ENCODE measurements around the gene ELMO1. TPM values are rescaled to one million over a fixed set of nuclear protein-coding genes. Genes with fewer than 3 reads are reported as not detected.

ELMO1 gene
- total RNA-seq = 100 to 1,000 TPM in 1 of 8 experiments, 10 to 100 TPM in 6, 1 to 10 TPM in 1; 4.2 to 121 (median 40.0) TPM

GRCh38 chr7:37448636-37449361 lies at the start of gene ELMO1:
Gene ELMO1 (minus strand): TSS chr7:37448864. CDS start chr7:37342690, 106,174 bp downstream.
- peak within 1 kb of the TSS; percentile 48 to 70 for H3K27ac ChIP-seq
- WGBS, 10 experiments = 0 to 10% (median 0%) methylated on average over 1 to 14 of the region's 56 CpGs; no CpG with 5 or more reads in 1 of the 10 experiments
- in situ Hi-C loops (cut with MboI; ENCODE audit: low pct_unique_long_range_greater_than_20kb in 2 of 9, low sequenced_read_pairs in 9 of 9, unreplicated experiment in 9 of 9) = loop anchor here in 3 of 9 experiments (25.0 kb wide), 2 partner anchors 211 to 389 kb away; partner anchors contain the start of gene NME8 (in 1 of the 3)
- H3K4me1 ChIP-seq (replicated peaks in 1 of 2) = peaks cover 13 to 14% of the 10 kb centered on the region in 2 donors
- ATAC-seq (replicated peaks in 6 of 8) = peak; percentile 79 to 91 (median 88)
- H3K4me3 ChIP-seq = peak within 1 kb of the TSS; percentile 69 to 92 (median 72)

- no peak overlapping the region for H3K4me3 ChIP-seq
- ATAC-seq (replicated peaks in 6 of 8) = no peak
- H3K4me1 ChIP-seq (replicated peaks in 1 of 2) = no peaks in the 10 kb centered on the region
- H3K27ac ChIP-seq = no peak overlapping the region
- WGBS, 10 experiments = 23 to 93% (median 62%) methylated on average over 2 to 6 of the region's 6 CpGs; no CpG with 5 or more reads in 2 of the 10 experiments
- in situ Hi-C loops (cut with MboI; ENCODE audit: low pct_unique_long_range_greater_than_20kb in 2 of 9, low sequenced_read_pairs in 9 of 9, unreplicated experiment in 9 of 9) = no loop called here
These were observed 48.9 kb upstream of the ELMO1 start for GRCh38 chr7:37497576-37497975.

- ATAC-seq (replicated peaks in 6 of 8) = peak in 1 of 8 experiments; percentile 22
- Histone ChIP-seq H3K4me3 (no peak overlapping the region), H3K27ac (no peak overlapping the region), H3K4me1 (replicated peaks in 1 of 2) (no peaks in the 10 kb centered on the region)
- WGBS, 10 experiments = 17 to 100% (median 61%) methylated on average over 1 to 4 of the region's 4 CpGs
- in situ Hi-C loops (cut with MboI; ENCODE audit: low pct_unique_long_range_greater_than_20kb in 2 of 9, low sequenced_read_pairs in 9 of 9, unreplicated experiment in 9 of 9) = no loop called here
These were observed 47.0 kb upstream of the ELMO1 start for GRCh38 chr7:37495574-37496184.

GRCh38 chr7:37494926-37495325 lies 46.3 kb upstream of the ELMO1 start:
- in situ Hi-C loops (cut with MboI; ENCODE audit: low pct_unique_long_range_greater_than_20kb in 2 of 9, low sequenced_read_pairs in 9 of 9, unreplicated experiment in 9 of 9) = no loop called here
- no peak overlapping the region for H3K27ac ChIP-seq
- no peak overlapping the region for H3K4me3 ChIP-seq
- WGBS, 10 experiments = 0 to 83% (median 27%) methylated on average over 1 to 2 of the region's 2 CpGs; no CpG with 5 or more reads in 4 of the 10 experiments
- ATAC-seq (replicated peaks in 6 of 8) = no peak
- no peaks in the 10 kb centered on the region for H3K4me1 ChIP-seq (replicated peaks in 1 of 2)

- WGBS, 10 experiments = 60 to 100% (median 90%) methylated on average over 1 to 13 of the region's 13 CpGs; no CpG with 5 or more reads in 1 of the 10 experiments
- ATAC-seq (replicated peaks in 6 of 8) = no peak
- Histone ChIP-seq H3K4me1 (replicated peaks in 1 of 2) (no peaks in the 10 kb centered on the region), H3K4me3 (no peak overlapping the region), H3K27ac (no peak overlapping the region)
- in situ Hi-C loops (cut with MboI; ENCODE audit: low pct_unique_long_range_greater_than_20kb in 2 of 9, low sequenced_read_pairs in 9 of 9, unreplicated experiment in 9 of 9) = no loop called here
These were observed 45.1 kb upstream of the ELMO1 start for GRCh38 chr7:37493810-37494209.

GRCh38 chr7:37493123-37493522 lies 44.5 kb upstream of the ELMO1 start:
- peak in 1 of 8 experiments; percentile 46 for ATAC-seq (replicated peaks in 6 of 8)
- 0 to 100% (median 67%) methylated on average over 1 to 3 of the region's 3 CpGs; no CpG with 5 or more reads in 3 of the 10 experiments for WGBS, 10 experiments
- H3K27ac ChIP-seq = no peak overlapping the region
- H3K4me1 ChIP-seq (replicated peaks in 1 of 2) = no peaks in the 10 kb centered on the region
- no peak overlapping the region for H3K4me3 ChIP-seq
- in situ Hi-C loops (cut with MboI; ENCODE audit: low pct_unique_long_range_greater_than_20kb in 2 of 9, low sequenced_read_pairs in 9 of 9, unreplicated experiment in 9 of 9) = no loop called here

GRCh38 chr7:37491919-37492694 lies 43.4 kb upstream of the ELMO1 start:
- in situ Hi-C loops (cut with MboI; ENCODE audit: low pct_unique_long_range_greater_than_20kb in 2 of 9, low sequenced_read_pairs in 9 of 9, unreplicated experiment in 9 of 9) = no loop called here
- Histone ChIP-seq H3K27ac (no peak overlapping the region), H3K4me1 (replicated peaks in 1 of 2) (no peaks in the 10 kb centered on the region), H3K4me3 (peak overlapping the region in 1 of 5 donors; percentile 22)
- WGBS, 10 experiments = 54 to 100% (median 96%) methylated on average over 2 to 16 of the region's 36 CpGs; no CpG with 5 or more reads in 1 of the 10 experiments
- peak in 2 of 8 experiments; percentile 34 to 91 for ATAC-seq (replicated peaks in 6 of 8)

- in situ Hi-C loops (cut with MboI; ENCODE audit: low pct_unique_long_range_greater_than_20kb in 2 of 9, low sequenced_read_pairs in 9 of 9, unreplicated experiment in 9 of 9) = no loop called here
- WGBS, 10 experiments = 0 to 88% (median 50%) methylated on average over 1 of the region's 1 CpG; no CpG with 5 or more reads in 2 of the 10 experiments
- H3K27ac ChIP-seq = no peak overlapping the region
- H3K4me1 ChIP-seq (replicated peaks in 1 of 2) = peaks cover 4 to 7% of the 10 kb centered on the region in 2 donors
- no peak overlapping the region for H3K4me3 ChIP-seq
- no peak for ATAC-seq (replicated peaks in 6 of 8)
These were observed 41.0 kb upstream of the ELMO1 start for GRCh38 chr7:37489703-37490102.

GRCh38 chr7:37488163-37488764 lies 39.6 kb upstream of the ELMO1 start:
- Histone ChIP-seq H3K4me3 (no peak overlapping the region), H3K27ac (no peak overlapping the region), H3K4me1 (replicated peaks in 1 of 2) (peaks cover 18 to 20% of the 10 kb centered on the region in 2 donors)
- no peak for ATAC-seq (replicated peaks in 6 of 8)
- in situ Hi-C loops (cut with MboI; ENCODE audit: low pct_unique_long_range_greater_than_20kb in 2 of 9, low sequenced_read_pairs in 9 of 9, unreplicated experiment in 9 of 9) = no loop called here
- 56 to 100% (median 90%) methylated on average over 1 to 3 of the region's 3 CpGs; no CpG with 5 or more reads in 2 of the 10 experiments for WGBS, 10 experiments

GRCh38 chr7:37484426-37485073 lies 35.9 kb upstream of the ELMO1 start:
- peak in 5 of 8 experiments; percentile 29 to 79 (median 66) for ATAC-seq (replicated peaks in 6 of 8)
- peaks cover 23 to 27% of the 10 kb centered on the region in 2 donors for H3K4me1 ChIP-seq (replicated peaks in 1 of 2)
- in situ Hi-C loops (cut with MboI; ENCODE audit: low pct_unique_long_range_greater_than_20kb in 2 of 9, low sequenced_read_pairs in 9 of 9, unreplicated experiment in 9 of 9) = no loop called here
- WGBS, 10 experiments = 13 to 89% (median 37%) methylated on average over 1 to 5 of the region's 6 CpGs; no CpG with 5 or more reads in 2 of the 10 experiments
- peak overlapping the region in 1 of 2 donors; percentile 20 for H3K27ac ChIP-seq
- H3K4me3 ChIP-seq = no peak overlapping the region

- Histone ChIP-seq H3K4me1 (replicated peaks in 1 of 2) (peaks cover 23 to 27% of the 10 kb centered on the region in 2 donors), H3K4me3 (no peak overlapping the region), H3K27ac (no peak overlapping the region)
- 16 to 100% (median 35%) methylated on average over 1 to 3 of the region's 3 CpGs for WGBS, 10 experiments
- peak in 5 of 8 experiments; percentile 29 to 62 (median 54) for ATAC-seq (replicated peaks in 6 of 8)
- in situ Hi-C loops (cut with MboI; ENCODE audit: low pct_unique_long_range_greater_than_20kb in 2 of 9, low sequenced_read_pairs in 9 of 9, unreplicated experiment in 9 of 9) = no loop called here
These were observed 35.0 kb upstream of the ELMO1 start for GRCh38 chr7:37483627-37484026.

GRCh38 chr7:37482953-37483352 lies 34.3 kb upstream of the ELMO1 start:
- Histone ChIP-seq H3K4me3 (no peak overlapping the region), H3K4me1 (replicated peaks in 1 of 2) (peaks cover 23 to 27% of the 10 kb centered on the region in 2 donors), H3K27ac (no peak overlapping the region)
- WGBS, 10 experiments = 0 to 71% (median 59%) methylated on average over 1 to 2 of the region's 2 CpGs; no CpG with 5 or more reads in 2 of the 10 experiments
- in situ Hi-C loops (cut with MboI; ENCODE audit: low pct_unique_long_range_greater_than_20kb in 2 of 9, low sequenced_read_pairs in 9 of 9, unreplicated experiment in 9 of 9) = no loop called here
- ATAC-seq (replicated peaks in 6 of 8) = no peak

Data from motor neuron (in vitro differentiated cells).